Measurements from ENCODE around the gene NEK6.

Gene NEK6

DNA sequence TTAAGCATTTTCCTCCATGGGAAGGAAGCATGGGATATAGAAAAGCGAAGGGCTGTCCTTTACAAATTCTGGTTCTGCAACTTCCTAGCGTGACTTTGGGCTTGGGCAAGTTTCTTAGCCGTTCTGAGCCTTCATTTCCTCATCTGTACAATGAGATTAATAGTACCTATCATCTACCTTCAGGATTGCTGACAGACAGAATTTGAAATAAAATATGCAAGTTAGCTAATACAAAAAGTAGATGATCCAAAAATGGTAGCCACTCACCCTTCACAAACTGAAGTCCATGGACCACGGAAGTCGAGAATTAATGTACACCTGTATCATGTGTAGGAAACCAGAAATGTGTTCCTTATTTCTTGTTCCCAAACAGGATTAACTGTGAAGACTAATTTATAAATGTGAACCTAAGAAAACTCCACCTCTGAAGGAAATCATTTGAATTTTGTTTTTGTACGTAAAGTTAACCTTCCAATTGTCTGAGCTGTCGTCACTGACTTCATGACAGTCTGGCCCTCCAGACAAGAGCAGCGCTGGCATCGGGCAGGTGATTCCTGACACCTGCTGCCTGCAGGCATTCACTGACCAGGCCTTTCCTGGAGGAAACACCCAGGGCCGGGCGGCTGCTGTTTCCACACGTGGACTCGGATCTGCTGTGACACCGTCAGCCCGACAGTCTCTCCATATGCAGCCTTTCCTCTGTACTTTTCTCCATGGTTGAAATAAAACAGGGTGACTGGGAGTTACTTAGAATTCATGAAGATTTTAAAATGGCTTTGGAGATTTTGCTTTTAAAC, 94.1 kb downstream of the NEK6 start:
- no peaks in the 10 kb centered on the region for H3K4me1 ChIP-seq (ENCODE audit: insufficient read depth, low read length)
- H3K36me3 ChIP-seq (ENCODE audit: insufficient read depth, low read length), result peaks cover 35% of the 10 kb centered on the region
- no peak overlapping the region for H3K9ac ChIP-seq (ENCODE audit: low read depth, low read length)
- H3K9me3 ChIP-seq (ENCODE audit: control insufficient read depth, insufficient read depth, low read length), result no peaks in the 10 kb centered on the region

DNA sequence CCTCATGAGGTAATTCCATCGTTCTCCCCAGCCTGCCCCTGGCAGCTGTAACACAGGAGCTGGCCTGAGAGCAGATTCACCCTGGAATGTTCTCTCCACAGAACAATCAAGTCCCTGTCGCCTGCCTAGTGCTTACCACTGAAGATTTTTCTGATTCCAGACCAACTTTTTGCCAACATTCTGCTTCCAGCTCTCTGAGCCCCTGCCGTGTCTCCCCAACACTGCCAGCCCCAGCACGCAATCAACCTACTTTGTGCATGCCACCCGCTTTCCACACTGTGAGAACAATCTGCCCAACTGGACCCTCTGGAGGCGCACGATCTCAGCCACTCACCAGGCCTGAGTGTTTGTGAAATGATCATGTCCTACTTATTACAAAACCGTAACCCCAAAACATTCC, 94.9 kb downstream of the NEK6 start:
- Histone ChIP-seq H3K4me1 (ENCODE audit: insufficient read depth, low read length) (no peaks in the 10 kb centered on the region), H3K9ac (ENCODE audit: low read depth, low read length) (no peak overlapping the region), H3K36me3 (ENCODE audit: insufficient read depth, low read length) (peaks cover 35% of the 10 kb centered on the region), H3K9me3 (ENCODE audit: control insufficient read depth, insufficient read depth, low read length) (no peaks in the 10 kb centered on the region)

DNA sequence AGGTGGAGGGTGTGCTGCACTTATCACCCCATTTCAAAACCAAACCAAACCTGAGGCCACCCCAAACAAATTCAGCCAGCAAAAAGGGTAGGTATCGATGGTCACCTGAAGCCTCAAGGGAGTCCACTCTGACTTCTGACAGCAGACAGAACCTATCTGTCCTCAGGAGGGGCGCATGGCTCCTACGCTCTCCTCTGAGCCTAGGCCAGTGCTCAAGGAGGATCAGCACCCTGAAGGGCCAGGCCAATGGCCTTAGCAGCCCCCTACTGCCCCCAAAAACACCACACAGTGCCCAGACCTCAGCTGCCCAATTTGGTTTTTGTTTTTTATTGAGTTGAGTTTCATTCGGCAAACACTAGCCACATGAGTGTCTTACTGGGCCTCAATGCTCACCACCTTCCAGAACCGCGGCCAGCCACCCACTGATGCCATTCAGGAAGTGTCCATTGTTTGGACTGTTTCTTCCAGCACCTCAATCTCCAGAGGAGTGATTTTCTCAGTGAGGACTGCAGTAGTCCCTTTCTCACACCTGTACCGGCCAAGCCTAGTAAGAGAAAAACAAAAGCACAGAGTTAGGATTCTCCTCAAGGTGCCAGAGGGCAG, 95.5 kb downstream of the NEK6 start:
- Histone ChIP-seq H3K36me3 (ENCODE audit: insufficient read depth, low read length) (peaks cover 31% of the 10 kb centered on the region), H3K4me1 (ENCODE audit: insufficient read depth, low read length) (peaks cover 4% of the 10 kb centered on the region; the same call in 1 of the 2 replicates), H3K9ac (ENCODE audit: low read depth, low read length) (no peak overlapping the region), H3K9me3 (ENCODE audit: control insufficient read depth, insufficient read depth, low read length) (no peaks in the 10 kb centered on the region)

DNA sequence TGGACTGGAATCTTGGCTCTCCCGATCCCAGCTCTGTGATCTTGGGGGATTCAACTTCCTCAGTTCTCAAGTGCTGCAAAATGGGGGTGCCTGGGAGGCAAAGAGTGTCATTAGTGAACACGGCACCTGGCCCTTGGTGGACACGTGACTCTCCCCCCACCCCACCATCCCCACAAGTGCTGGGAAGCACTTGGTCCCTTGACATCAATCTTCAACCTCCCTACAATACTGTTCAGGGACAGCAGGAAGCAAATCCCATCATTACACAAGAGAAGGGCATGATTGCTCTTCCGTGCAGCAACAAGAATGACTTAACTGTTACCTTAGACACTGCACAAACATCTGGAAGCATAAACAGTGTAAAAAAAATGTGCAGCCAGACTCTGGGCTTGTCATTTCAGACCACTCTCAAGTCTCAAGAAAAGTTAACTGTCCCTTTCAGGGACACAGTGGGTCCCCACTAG, 96.1 kb downstream of the NEK6 start:
- H3K36me3 ChIP-seq (ENCODE audit: insufficient read depth, low read length), result peaks cover 29% of the 10 kb centered on the region
- H3K9me3 ChIP-seq (ENCODE audit: control insufficient read depth, insufficient read depth, low read length), result no peaks in the 10 kb centered on the region
- peaks cover 4% of the 10 kb centered on the region; the same call in 1 of the 2 replicates for H3K4me1 ChIP-seq (ENCODE audit: insufficient read depth, low read length)

DNA sequence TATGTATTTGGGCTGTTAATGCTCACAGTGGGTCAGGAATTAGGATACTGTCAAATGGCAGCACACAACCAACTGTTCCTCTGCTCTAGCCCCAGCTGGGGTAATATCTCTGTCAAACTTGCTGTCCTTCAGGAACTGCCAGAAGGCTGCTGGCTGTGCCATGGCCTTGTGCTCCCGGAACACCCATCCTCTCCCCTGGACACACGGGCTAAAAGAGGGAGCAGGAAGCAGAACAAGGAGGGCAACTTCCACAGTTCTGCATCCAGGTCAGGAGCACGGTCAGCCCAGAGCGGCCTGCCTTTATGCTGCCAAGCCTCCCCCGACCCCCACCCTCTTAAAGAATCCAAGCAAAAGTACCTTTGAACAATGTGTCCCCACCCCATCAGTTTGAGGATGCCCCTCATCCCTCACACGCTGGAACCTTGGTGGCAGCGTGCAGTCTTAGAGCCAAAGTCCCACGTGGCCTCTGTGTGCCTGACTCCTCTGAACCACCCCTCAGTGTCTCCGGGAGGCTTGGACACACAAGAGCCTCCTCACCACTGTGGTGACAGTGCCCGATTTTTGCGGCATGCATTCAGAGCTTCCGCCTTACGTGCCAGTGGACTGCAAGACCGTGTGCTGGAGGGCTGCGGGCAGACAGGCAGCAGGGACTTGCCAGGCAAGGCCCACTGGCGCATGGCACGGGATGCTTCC, 96.7 kb downstream of the NEK6 start:
- Histone ChIP-seq H3K4me1 (ENCODE audit: insufficient read depth, low read length) (peaks cover 4% of the 10 kb centered on the region; the same call in 1 of the 2 replicates), H3K36me3 (ENCODE audit: insufficient read depth, low read length) (peaks cover 25% of the 10 kb centered on the region), H3K9me3 (ENCODE audit: control insufficient read depth, insufficient read depth, low read length) (no peaks in the 10 kb centered on the region), H3K9ac (ENCODE audit: low read depth, low read length) (no peak overlapping the region)

More for the DNA sequence above, 96.1 kb downstream of the NEK6 start:
- no peak overlapping the region for H3K9ac ChIP-seq (ENCODE audit: low read depth, low read length)

DNA sequence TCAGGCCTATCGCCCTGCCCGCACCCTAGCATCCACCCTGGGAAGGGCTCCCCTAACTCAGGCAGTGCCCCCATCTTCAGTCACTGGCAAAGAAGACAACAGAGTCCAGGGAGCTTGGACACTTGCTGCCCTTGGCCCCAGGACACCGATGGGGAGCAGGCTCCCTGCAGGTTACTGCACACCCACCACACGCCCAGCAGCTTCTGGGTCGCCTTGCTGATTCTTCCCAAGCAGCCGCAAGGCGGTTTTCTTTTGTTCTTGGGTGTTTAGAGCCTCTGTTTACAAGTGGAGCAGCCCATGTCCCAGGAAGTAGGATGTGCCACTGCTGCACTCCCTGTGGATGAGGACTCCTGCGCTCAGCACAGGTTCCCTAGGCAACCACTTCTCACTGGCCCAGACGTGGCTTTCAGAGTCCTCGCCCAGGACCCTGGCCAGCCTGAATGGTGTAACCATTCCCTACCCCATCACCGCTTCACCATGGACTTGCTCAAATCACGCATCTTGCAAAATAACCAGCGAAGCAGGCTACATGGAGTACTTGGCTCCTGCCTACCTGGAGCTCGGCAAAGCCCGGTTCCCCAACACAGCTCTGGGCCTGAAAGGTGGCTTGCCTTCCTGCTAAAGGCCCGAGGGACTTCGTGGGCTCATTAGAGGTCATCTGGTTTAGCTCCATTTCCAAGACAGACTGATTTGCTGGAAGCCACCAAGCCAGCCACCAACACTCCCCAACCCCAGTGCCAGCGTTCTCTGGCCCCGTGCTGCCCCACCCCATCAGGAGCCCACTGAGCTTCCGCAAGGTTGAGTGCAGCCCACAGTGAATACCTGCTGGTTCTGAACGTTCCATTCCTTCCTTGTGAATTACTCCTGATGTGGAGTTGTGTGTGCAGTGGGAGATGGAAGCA, 97.5 kb downstream of the NEK6 start:
- peaks cover 25% of the 10 kb centered on the region for H3K36me3 ChIP-seq (ENCODE audit: insufficient read depth, low read length)
- H3K9me3 ChIP-seq (ENCODE audit: control insufficient read depth, insufficient read depth, low read length), result no peaks in the 10 kb centered on the region
- no peak overlapping the region for H3K9ac ChIP-seq (ENCODE audit: low read depth, low read length)
- peaks cover 4% of the 10 kb centered on the region; the same call in 1 of the 2 replicates for H3K4me1 ChIP-seq (ENCODE audit: insufficient read depth, low read length)

DNA sequence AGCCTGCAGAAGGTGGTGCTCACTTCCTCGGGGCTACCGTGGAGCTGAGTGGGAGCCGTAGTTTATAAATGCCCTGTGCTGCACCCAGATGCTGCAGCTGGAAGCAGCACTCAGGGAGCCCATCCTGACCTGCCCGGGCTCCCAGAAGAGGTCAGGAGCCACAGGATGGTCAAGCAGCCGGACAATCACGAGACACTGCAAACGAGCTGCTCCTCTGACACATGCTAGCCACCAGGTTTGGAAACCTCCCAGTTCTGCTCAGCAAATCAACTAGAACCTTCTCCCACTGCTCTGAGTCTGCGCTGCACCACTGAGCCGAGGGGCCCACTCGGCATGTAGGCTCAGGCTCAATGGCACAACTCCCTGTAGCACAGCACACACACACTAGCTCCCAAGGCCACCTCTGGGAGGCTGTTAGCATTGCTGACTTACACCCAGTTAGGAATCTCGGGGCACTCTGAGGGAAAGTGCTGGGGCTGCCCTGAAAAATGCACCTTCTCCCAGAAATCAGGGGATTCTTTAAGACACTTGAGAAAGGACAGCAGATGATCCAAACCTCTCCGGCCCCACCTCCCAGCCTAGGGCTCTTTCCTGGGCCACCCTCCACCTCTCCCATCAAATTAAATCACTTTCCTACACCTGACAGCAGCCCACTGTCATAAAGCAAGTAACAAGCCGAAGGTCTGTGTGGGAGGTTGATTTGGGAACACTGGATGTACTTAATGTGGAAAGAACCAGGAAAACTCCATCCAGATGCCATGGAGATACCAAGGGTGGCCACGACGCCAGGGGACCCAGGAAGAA, 98.4 kb downstream of the NEK6 start:
- peaks cover 4% of the 10 kb centered on the region; the same call in 1 of the 2 replicates for H3K4me1 ChIP-seq (ENCODE audit: insufficient read depth, low read length)
- no peaks in the 10 kb centered on the region for H3K9me3 ChIP-seq (ENCODE audit: control insufficient read depth, insufficient read depth, low read length)
- no peak overlapping the region for H3K9ac ChIP-seq (ENCODE audit: low read depth, low read length)
- H3K36me3 ChIP-seq (ENCODE audit: insufficient read depth, low read length), result peaks cover 24% of the 10 kb centered on the region

DNA sequence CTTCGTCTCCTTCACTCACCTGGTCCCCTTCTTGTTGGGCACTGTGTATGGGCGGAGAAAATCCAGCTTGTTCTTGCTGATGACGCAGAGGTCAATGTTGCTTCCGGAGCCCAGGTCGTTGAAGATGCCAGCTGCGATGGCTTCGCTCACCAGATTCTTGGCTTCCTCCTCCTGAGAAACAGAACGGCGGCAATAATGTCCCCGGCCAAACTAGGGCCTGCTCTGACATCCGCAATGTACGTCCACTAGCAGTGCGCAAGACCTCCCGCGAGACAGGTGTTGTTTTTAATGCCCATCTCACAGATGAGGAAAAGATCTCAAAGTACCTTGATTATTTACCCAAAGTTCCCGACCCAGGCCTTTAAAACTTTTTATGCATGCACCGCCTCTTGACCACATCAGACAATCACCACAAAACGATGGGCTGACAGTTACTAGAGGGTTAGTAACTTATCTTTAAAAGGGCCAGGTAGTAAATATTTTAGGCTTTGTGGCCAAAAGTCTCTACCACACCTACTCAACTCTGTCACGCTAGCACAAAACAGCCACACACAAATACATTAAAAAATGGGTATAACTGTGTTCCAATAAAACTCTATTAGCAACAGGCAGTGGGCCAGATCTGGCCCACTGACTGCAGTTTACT, 99.1 kb downstream of the NEK6 start:
- Histone ChIP-seq H3K9ac (ENCODE audit: low read depth, low read length) (no peak overlapping the region), H3K9me3 (ENCODE audit: control insufficient read depth, insufficient read depth, low read length) (no peaks in the 10 kb centered on the region), H3K36me3 (ENCODE audit: insufficient read depth, low read length) (peaks cover 18% of the 10 kb centered on the region), H3K4me1 (ENCODE audit: insufficient read depth, low read length) (peaks cover 4% of the 10 kb centered on the region; the same call in 1 of the 2 replicates)

DNA sequence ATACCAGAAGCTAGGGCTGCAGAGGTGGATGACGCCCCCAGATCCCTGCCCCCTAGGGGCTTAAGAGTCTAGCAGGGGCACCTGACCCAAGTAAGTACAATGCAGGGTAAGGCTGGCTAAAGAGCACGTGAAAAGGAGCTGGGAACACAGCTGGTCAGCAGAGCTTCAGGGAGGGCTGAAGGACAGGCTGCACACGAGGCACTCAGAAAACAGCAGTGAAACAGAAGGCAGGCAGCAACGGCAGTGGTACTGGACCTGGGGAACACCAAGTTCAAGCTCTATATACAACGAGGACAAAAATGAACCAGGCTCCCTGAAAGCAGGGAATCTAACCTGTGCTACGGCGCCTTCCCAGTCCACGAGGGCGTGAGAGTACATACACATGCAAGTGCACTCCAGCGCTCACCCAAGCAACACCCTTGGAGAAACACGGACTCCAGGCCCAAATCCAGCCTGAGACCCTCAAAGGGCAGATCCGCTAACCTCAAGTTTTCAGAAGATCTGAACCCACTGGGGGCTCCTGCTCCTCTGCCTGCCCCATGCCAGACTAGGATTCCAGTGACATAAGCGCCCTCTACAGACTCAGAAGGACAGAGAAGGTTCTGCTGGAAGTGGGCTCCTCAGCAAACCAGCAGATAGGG, 100.1 kb downstream of the NEK6 start:
- peaks cover 18% of the 10 kb centered on the region for H3K36me3 ChIP-seq (ENCODE audit: insufficient read depth, low read length)
- H3K9me3 ChIP-seq (ENCODE audit: control insufficient read depth, insufficient read depth, low read length), result no peaks in the 10 kb centered on the region
- peaks cover 4% of the 10 kb centered on the region; the same call in 1 of the 2 replicates for H3K4me1 ChIP-seq (ENCODE audit: insufficient read depth, low read length)
- H3K9ac ChIP-seq (ENCODE audit: low read depth, low read length), result no peak overlapping the region

DNA sequence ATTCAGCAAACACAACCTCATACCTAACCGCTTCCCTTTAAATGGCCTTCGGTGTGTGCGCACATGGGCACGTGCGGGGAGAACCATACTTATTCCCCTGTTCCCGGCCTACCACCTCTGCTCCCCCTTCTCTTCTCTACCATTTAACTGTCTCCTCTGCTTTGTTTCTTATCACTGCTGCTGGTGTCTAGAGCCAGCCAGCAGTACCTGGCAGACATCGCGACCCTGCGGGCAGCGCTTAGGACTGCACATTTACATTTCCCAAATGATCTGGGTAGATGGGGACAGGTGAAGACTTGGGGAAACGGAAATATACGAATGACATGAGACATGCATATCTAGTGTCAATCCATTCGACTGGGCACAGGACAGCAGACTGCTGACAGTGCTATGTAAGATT, 100.9 kb downstream of the NEK6 start:
- peaks cover 10% of the 10 kb centered on the region for H3K36me3 ChIP-seq (ENCODE audit: insufficient read depth, low read length)
- H3K9ac ChIP-seq (ENCODE audit: low read depth, low read length), result no peak overlapping the region
- no peaks in the 10 kb centered on the region for H3K9me3 ChIP-seq (ENCODE audit: control insufficient read depth, insufficient read depth, low read length)
- peaks cover 4% of the 10 kb centered on the region; the same call in 1 of the 2 replicates for H3K4me1 ChIP-seq (ENCODE audit: insufficient read depth, low read length)

DNA sequence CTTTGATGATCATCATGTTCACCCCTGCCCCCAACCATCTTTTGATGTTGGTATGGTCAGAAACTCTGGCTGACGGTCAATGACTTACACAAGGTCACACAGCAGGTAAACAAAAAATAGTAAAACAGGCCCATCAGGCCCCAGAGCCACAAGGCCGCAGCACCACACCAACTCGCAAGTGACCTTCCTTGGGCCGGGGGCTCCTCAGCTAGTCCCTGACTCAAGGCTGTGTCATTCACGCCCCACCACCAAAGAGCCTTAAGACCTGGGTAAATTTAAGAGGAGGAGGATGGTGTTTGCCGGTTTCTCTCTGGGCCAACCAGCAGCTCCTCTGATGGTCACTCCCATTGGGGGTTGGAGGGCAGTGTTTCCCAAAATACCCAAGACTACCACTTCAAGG, 101.7 kb downstream of the NEK6 start:
- H3K9me3 ChIP-seq (ENCODE audit: control insufficient read depth, insufficient read depth, low read length), result no peaks in the 10 kb centered on the region
- H3K4me1 ChIP-seq (ENCODE audit: insufficient read depth, low read length), result peaks cover 4% of the 10 kb centered on the region; the same call in 1 of the 2 replicates
- H3K36me3 ChIP-seq (ENCODE audit: insufficient read depth, low read length), result peaks cover 8% of the 10 kb centered on the region; the same call in 1 of the 2 replicates
- no peak overlapping the region for H3K9ac ChIP-seq (ENCODE audit: low read depth, low read length)

DNA sequence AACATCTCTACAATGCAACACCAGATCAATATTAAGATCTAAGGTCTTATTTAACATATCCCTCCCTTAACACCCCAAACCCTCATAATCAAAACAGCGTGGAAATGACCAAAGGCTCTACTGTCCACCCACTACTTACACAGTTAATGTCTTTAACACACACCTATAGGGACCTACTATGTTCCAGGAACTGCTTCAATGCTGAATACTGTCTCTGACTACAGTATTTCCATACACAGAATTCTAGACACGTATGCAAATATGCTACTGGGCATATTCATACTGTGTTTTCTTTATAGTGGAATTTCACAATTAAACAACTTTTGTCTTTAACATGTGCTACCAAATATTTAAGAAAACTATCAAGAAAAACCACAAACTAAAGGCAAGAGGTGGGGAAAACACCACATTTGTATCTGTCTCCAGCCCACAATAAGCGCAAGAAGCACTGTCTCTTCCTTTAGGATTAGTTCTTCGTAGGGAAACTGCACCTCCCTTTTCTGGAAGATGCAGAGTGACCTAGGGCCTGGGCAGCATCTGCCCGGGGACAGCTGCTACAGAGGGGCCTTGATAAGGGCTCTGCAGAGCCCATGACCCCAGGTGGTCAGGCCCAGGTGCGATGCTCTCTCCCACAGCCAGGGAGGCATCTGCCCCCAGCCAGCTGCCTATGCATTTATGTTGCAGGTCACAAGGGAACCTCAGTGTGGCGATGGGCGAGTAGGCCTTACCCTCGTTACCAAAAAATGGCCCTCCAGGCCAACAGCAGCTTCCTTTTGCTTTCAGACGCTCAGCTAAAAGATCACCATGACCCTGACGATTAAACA, 102.3 kb downstream of the NEK6 start:
- no peak overlapping the region for H3K9ac ChIP-seq (ENCODE audit: low read depth, low read length)

More for the DNA sequence above, 102.3 kb downstream of the NEK6 start:
- Histone ChIP-seq H3K9me3 (ENCODE audit: control insufficient read depth, insufficient read depth, low read length) (no peaks in the 10 kb centered on the region), H3K4me1 (ENCODE audit: insufficient read depth, low read length) (peaks cover 4% of the 10 kb centered on the region; the same call in 1 of the 2 replicates), H3K36me3 (ENCODE audit: insufficient read depth, low read length) (peaks cover 8% of the 10 kb centered on the region; the same call in 1 of the 2 replicates)

Measured in ES-I3 (cell line).